Tibial nerve (tissue), 4 donors: ENCODE results near the gene SLC43A2. TPM values are rescaled to one million over a fixed set of nuclear protein-coding genes. Genes with fewer than 3 reads are reported as not detected.

Experiments used
- DNase-seq, 2 donors: peaks; one replicate each; pipeline ENCODE4 v3.0.0-alpha.2; 2019; ENCODE audit warnings: low spot score in 2 of 2
- H3K27ac ChIP-seq, 4 donors: fragments of 200-600 bp; sonication (generic) in 3 of 4; one replicate each; pipeline ENCODE4 v1.5.1; 2017 to 2019; ENCODE audit warnings: mild to moderate bottlenecking in 1 of 4
- H3K27me3 ChIP-seq, 2 donors: fragments of 200-600 bp; sonication (generic) in 1 of 2; one replicate each; pipeline versions ENCODE4 v1.5.1 to v1.6.0; 2017 to 2019
- H3K36me3 ChIP-seq, 3 donors: fragments of 200-600 bp; sonication (generic); one replicate each; pipeline ENCODE4 v1.5.1; 2018 to 2019
- H3K4me1 ChIP-seq, 4 donors: fragments of 200-600 bp; sonication (generic) in 3 of 4; one replicate each; pipeline ENCODE4 v1.5.1; 2017 to 2019
- H3K4me3 ChIP-seq, 4 donors: fragments of 200-600 bp; sonication (generic) in 3 of 4; one replicate each; pipeline ENCODE4 v1.5.1; 2017 to 2019; ENCODE audit warnings: mild to moderate bottlenecking in 1 of 4, moderate library complexity in 1 of 4
- H3K9me3 ChIP-seq, 4 donors: fragments of 200-600 bp; sonication (generic) in 3 of 4; one replicate each; pipeline ENCODE4 v1.5.1; 2017 to 2019
- CTCF ChIP-seq, 5 experiments: fragments of 200-600 bp in 3 of 5; fragments of 450-650 bp in 2 of 5; sonication (generic) in 3 of 5; IDR thresholded peaks; one replicate each; pipeline ENCODE4 v1.5.1; 2016 to 2019; ENCODE audit warnings: antibody characterized with exemption in 5 of 5, mild to moderate bottlenecking in 3 of 5, moderate library complexity in 2 of 5
- EP300 ChIP-seq, 2 donors: sonication (generic); formaldehyde crosslinking; IDR thresholded peaks; one replicate each; pipeline ENCODE4 v1.6.1; 2017; ENCODE audit warnings: antibody characterized with exemption in 2 of 2, mild to moderate bottlenecking in 1 of 2
- POLR2A ChIP-seq, 2 donors: fragments of 450-650 bp; IDR thresholded peaks; one replicate each; pipeline ENCODE4 v1.6.1; 2017; ENCODE audit warnings: antibody characterized with exemption in 2 of 2, mild to moderate bottlenecking in 2 of 2, moderate library complexity in 2 of 2
- WGBS, 2 donors: methylation state at CpG; one replicate each; pipeline ENCODE4 v1.1.5; 2018; 5-methylcytosine and 5-hydroxymethylcytosine counted together
- total RNA-seq, 4 donors: library from RNA; depleted of rRNA; stranded (reverse); fragments of >200 nt; gene quantifications; one replicate each; pipeline ENCODE4 v1.1.0, GENCODE V29; 2016

The SLC43A2 gene
- total RNA-seq, 4 donors from 2014 or later: 10.3 to 26.1 (median 14.1) TPM

GRCh38 chr17:1623057-1623630 lies 5.5 kb downstream of the SLC43A2 start:
- DNase-seq: no peak
- TF ChIP-seq CTCF (IDR thresholded peaks at IDR 0.05) (no peak), EP300 (IDR thresholded peaks at IDR 0.05) (no peak), POLR2A (IDR thresholded peaks at IDR 0.05) (no peak)
- WGBS, 2 donors: 88% methylated on average over 9 to 13 of the region's 14 CpGs
- H3K27me3 ChIP-seq: no peaks in the 10 kb centered on the region
- H3K4me3 ChIP-seq: no peak overlapping the region
- no peaks in the 10 kb centered on the region for H3K9me3 ChIP-seq
- peaks cover 0 to 42% (median 0%) of the 10 kb centered on the region in 3 donors for H3K36me3 ChIP-seq
- H3K4me1 ChIP-seq: peaks cover 0 to 35% (median 19%) of the 10 kb centered on the region in 4 donors
- no peak overlapping the region for H3K27ac ChIP-seq

GRCh38 chr17:1621273-1621954 lies 7.2 kb downstream of the SLC43A2 start:
- Histone ChIP-seq H3K4me3 (no peak overlapping the region), H3K4me1 (peaks cover 0 to 28% (median 7%) of the 10 kb centered on the region in 4 donors), H3K27ac (no peak overlapping the region), H3K36me3 (peaks cover 0 to 57% (median 0%) of the 10 kb centered on the region in 3 donors), H3K27me3 (no peaks in the 10 kb centered on the region), H3K9me3 (no peaks in the 10 kb centered on the region)
- DNase-seq: no peak
- WGBS, 2 donors: 79 to 82% methylated on average over 17 to 22 of the region's 22 CpGs
- TF ChIP-seq EP300 (IDR thresholded peaks at IDR 0.05): no peak
- no peak for TF ChIP-seq CTCF (IDR thresholded peaks at IDR 0.05)
- no peak for TF ChIP-seq POLR2A (IDR thresholded peaks at IDR 0.05)

GRCh38 chr17:1620486-1620885 lies 8.1 kb downstream of the SLC43A2 start:
- no peaks in the 10 kb centered on the region for H3K27me3 ChIP-seq
- WGBS, 2 donors: 80 to 93% methylated on average over 11 of the region's 13 CpGs
- H3K36me3 ChIP-seq: peaks cover 0 to 63% (median 0%) of the 10 kb centered on the region in 3 donors
- no peak for DNase-seq
- no peak overlapping the region for H3K27ac ChIP-seq
- TF ChIP-seq EP300 (IDR thresholded peaks at IDR 0.05) (no peak), POLR2A (IDR thresholded peaks at IDR 0.05) (no peak), CTCF (IDR thresholded peaks at IDR 0.05) (no peak)
- H3K9me3 ChIP-seq: no peaks in the 10 kb centered on the region
- peaks cover 0 to 18% (median 0%) of the 10 kb centered on the region in 4 donors for H3K4me1 ChIP-seq
- no peak overlapping the region for H3K4me3 ChIP-seq

GRCh38 chr17:1617620-1618174 lies 10.9 kb downstream of the SLC43A2 start:
- TF ChIP-seq POLR2A (IDR thresholded peaks at IDR 0.05) (no peak), CTCF (IDR thresholded peaks at IDR 0.05) (peak in 1 of 5 experiments; percentile 6), EP300 (IDR thresholded peaks at IDR 0.05) (peak in 1 of 2 donors; percentile 31)
- H3K9me3 ChIP-seq: no peaks in the 10 kb centered on the region
- peak overlapping the region in 3 of 4 donors; percentile 2 to 32 (median 30) for H3K27ac ChIP-seq
- H3K27me3 ChIP-seq: no peaks in the 10 kb centered on the region
- H3K36me3 ChIP-seq: peaks cover 0 to 72% (median 0%) of the 10 kb centered on the region in 3 donors
- peak in 1 of 2 donors; percentile 34 for DNase-seq
- H3K4me1 ChIP-seq: peaks cover 0 to 11% (median 0%) of the 10 kb centered on the region in 4 donors
- no peak overlapping the region for H3K4me3 ChIP-seq
- 58 to 62% methylated on average over 20 of the region's 20 CpGs for WGBS, 2 donors

- Histone ChIP-seq H3K36me3 (peaks cover 0 to 70% (median 0%) of the 10 kb centered on the region in 3 donors), H3K27ac (no peak overlapping the region), H3K4me1 (peaks cover 0 to 11% (median 3%) of the 10 kb centered on the region in 4 donors), H3K9me3 (no peaks in the 10 kb centered on the region), H3K4me3 (no peak overlapping the region), H3K27me3 (no peaks in the 10 kb centered on the region)
- no peak for TF ChIP-seq EP300 (IDR thresholded peaks at IDR 0.05)
- TF ChIP-seq POLR2A (IDR thresholded peaks at IDR 0.05): no peak
- no peak for TF ChIP-seq CTCF (IDR thresholded peaks at IDR 0.05)
- DNase-seq: no peak
- WGBS, 2 donors: 87 to 88% methylated on average over 13 of the region's 13 CpGs
These were observed 12.5 kb downstream of the SLC43A2 start for GRCh38 chr17:1616101-1616500.
